Measurements from ENCODE around the gene MRPL41. TPM values are rescaled to one million over a fixed set of nuclear protein-coding genes. Genes with fewer than 3 reads are reported as not detected.
"Not testable (repeated sequence)": the region's sequence is repeated elsewhere in the genome, so short reads cannot be mapped to it uniquely, and the experiment has no call there.

Gene MRPL41
- total RNA-seq, 1 experiment from 2014 or later, result 46.9 TPM

GRCh38 chr9:137531099-137531765 is 20.4 kb upstream of the MRPL41 start:
- H3K9me2 ChIP-seq (replicated peaks; ENCODE audit: insufficient read depth, low read length), result no peaks in the 10 kb centered on the region
- H2AFZ ChIP-seq (ENCODE audit: low read length), result no peak overlapping the region
- no peaks in the 10 kb centered on the region for H3K79me2 ChIP-seq (ENCODE audit: low read length)
- no peaks in the 10 kb centered on the region for H3K36me3 ChIP-seq (ENCODE audit: insufficient read depth, low read length)
- H3K9ac ChIP-seq (ENCODE audit: low read length), result no peak overlapping the region
- H3K4me1 ChIP-seq (ENCODE audit: low read length), result peaks cover 6% of the 10 kb centered on the region
- H3K9me3 ChIP-seq (ENCODE audit: low read length), result no peaks in the 10 kb centered on the region
- H3K4me3 ChIP-seq (ENCODE audit: low read length), result no peak overlapping the region
- H3K27me3 ChIP-seq (ENCODE audit: low read length), result no peaks in the 10 kb centered on the region
- H4K20me1 ChIP-seq (ENCODE audit: insufficient read depth, low read depth, low read length), result 0 out of 2 replicates have a peak, but pooled peaks cover 7% of the 10 kb centered on the region
- no peak overlapping the region for H3K27ac ChIP-seq (ENCODE audit: low read length)
- H3K4me2 ChIP-seq (ENCODE audit: low read depth, low read length, poor library complexity, severe bottlenecking), result no peak overlapping the region
- no peak for DNase-seq

DNA sequence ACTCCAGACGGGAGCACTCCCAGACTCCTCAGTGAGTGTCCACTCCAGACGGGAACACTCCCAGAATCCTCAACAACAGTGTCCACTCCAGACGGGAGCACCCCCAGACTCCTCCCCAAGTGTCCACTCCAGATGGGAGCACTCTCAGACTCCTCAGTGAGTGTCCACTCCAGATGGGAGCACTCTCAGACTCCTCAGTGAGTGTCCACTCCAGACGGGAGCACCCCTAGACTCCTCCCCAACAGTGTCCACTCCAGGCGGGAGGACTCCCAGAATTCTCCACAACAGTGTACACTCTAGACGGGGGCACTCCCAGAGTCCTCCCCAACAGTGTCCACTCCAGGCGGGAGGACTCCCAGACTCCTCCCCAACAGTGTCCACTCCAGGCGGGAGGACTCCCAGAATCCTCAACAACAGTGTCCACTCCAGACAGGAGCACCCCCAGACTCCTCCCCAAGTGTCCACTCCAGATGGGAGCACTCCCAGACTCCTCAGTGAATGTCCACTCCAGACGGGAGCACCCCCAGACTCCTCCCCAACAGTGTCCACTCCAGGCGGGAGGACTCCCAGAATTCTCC is 18.7 kb upstream of the MRPL41 start:
- not testable (repeated sequence) for H3K9me3 ChIP-seq (ENCODE audit: low read length); H3K79me2 ChIP-seq (ENCODE audit: low read length); H3K9me2 ChIP-seq (replicated peaks; ENCODE audit: insufficient read depth, low read length); DNase-seq; H3K4me3 ChIP-seq (ENCODE audit: low read length); H3K4me1 ChIP-seq (ENCODE audit: low read length); H2AFZ ChIP-seq (ENCODE audit: low read length); H3K9ac ChIP-seq (ENCODE audit: low read length); H3K27ac ChIP-seq (ENCODE audit: low read length); H3K36me3 ChIP-seq (ENCODE audit: insufficient read depth, low read length); H3K27me3 ChIP-seq (ENCODE audit: low read length); H4K20me1 ChIP-seq (ENCODE audit: insufficient read depth, low read depth, low read length); H3K4me2 ChIP-seq (ENCODE audit: low read depth, low read length, poor library complexity, severe bottlenecking)

DNA sequence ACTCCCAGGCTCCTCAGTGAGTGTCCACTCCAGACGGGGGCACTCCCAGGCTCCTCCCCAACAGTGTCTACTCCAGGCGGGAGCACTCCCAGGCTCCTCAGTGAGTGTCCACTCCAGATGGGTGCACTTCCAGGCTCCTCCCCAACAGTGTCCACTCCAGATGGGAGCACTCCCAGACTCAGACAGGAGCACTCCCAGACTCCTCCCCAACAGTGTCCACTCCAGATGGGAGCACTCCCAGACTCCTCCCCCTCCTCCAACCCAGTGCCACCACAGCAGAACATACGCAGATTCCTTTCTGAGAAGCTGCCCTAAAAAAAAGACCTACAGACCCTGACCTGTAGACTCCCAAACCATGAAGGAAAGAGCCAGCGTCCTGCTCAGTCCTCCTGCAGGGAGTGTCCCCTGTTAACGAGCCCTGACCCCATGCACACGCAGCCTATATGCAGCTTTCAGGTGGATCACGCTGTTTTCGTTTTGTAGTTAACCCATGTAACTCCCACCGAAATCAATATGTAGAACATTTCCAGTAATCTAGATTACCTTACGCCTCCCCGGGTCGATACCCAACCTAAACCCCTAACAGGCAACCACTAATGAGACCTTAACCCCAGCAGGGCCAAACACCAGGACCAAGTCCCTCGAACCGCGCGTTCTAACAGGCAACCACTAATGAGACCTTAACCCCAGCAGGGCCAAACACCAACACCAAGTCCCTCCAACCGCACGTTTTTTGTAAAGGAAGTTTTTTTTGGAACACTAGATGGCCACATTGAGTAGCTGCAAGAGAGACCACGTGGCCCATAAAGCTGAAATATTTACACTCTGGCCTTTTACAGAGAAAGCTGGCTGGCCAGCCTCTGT is 17.2 kb upstream of the MRPL41 start:
- H3K36me3 ChIP-seq (ENCODE audit: insufficient read depth, low read length), result no peaks in the 10 kb centered on the region
- no peaks in the 10 kb centered on the region for H3K27me3 ChIP-seq (ENCODE audit: low read length)
- no peaks in the 10 kb centered on the region for H3K79me2 ChIP-seq (ENCODE audit: low read length)
- no peak overlapping the region for H3K4me3 ChIP-seq (ENCODE audit: low read length)
- H3K4me2 ChIP-seq (ENCODE audit: low read depth, low read length, poor library complexity, severe bottlenecking), result no peak overlapping the region
- no peaks in the 10 kb centered on the region for H3K9me2 ChIP-seq (replicated peaks; ENCODE audit: insufficient read depth, low read length)
- H3K4me1 ChIP-seq (ENCODE audit: low read length), result peaks cover 6% of the 10 kb centered on the region
- H4K20me1 ChIP-seq (ENCODE audit: insufficient read depth, low read depth, low read length), result 0 out of 2 replicates have a peak, but pooled peaks cover 7% of the 10 kb centered on the region
- DNase-seq, result peak; percentile 85
- H2AFZ ChIP-seq (ENCODE audit: low read length), result peak overlapping the region; percentile 91; the same call in 1 of the 2 replicates
- H3K27ac ChIP-seq (ENCODE audit: low read length), result no peak overlapping the region
- peak overlapping the region; percentile 51; the same call in 1 of the 2 replicates for H3K9ac ChIP-seq (ENCODE audit: low read length)
- no peaks in the 10 kb centered on the region for H3K9me3 ChIP-seq (ENCODE audit: low read length)

- Histone ChIP-seq H2AFZ (ENCODE audit: low read length) (peak overlapping the region; percentile 91; the same call in 1 of the 2 replicates), H3K4me3 (ENCODE audit: low read length) (no peak overlapping the region), H3K9ac (ENCODE audit: low read length) (peak overlapping the region; percentile 51; the same call in 1 of the 2 replicates), H4K20me1 (ENCODE audit: insufficient read depth, low read depth, low read length) (0 out of 2 replicates have a peak, but pooled peaks cover 7% of the 10 kb centered on the region), H3K9me2 (replicated peaks; ENCODE audit: insufficient read depth, low read length) (no peaks in the 10 kb centered on the region), H3K4me1 (ENCODE audit: low read length) (peaks cover 6% of the 10 kb centered on the region), H3K27ac (ENCODE audit: low read length) (no peak overlapping the region), H3K4me2 (ENCODE audit: low read depth, low read length, poor library complexity, severe bottlenecking) (no peak overlapping the region), H3K27me3 (ENCODE audit: low read length) (no peaks in the 10 kb centered on the region), H3K9me3 (ENCODE audit: low read length) (no peaks in the 10 kb centered on the region), H3K79me2 (ENCODE audit: low read length) (no peaks in the 10 kb centered on the region), H3K36me3 (ENCODE audit: insufficient read depth, low read length) (no peaks in the 10 kb centered on the region)
- DNase-seq, result no peak
These were observed 16.6 kb upstream of the MRPL41 start for GRCh38 chr9:137535120-137535428.

DNA sequence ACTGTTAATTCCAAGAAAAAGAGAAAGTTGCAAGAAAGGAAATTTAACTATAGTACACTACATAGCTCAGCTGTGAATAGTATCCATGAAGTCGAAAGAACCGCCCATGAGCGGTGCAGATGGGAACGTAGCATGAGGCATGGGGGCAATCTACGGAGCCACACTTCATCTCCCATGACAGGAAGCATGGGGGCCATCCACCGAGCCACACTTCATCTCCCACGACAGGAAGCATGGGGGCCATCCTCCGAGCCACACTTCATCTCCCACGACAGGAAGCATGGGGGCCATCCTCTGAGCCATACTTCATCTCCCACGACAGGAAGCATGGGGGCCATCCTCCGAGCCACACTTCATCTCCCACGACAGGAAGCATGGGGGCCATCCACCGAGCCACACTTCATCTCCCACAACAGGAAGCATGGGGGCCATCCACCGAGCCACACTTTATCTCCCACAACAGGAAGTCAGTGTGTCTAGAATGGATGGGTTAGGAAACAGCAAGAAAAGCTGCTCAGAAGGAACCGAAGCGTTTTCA is 15.0 kb upstream of the MRPL41 start:
- H3K27me3 ChIP-seq (ENCODE audit: low read length); H2AFZ ChIP-seq (ENCODE audit: low read length); DNase-seq; H3K4me3 ChIP-seq (ENCODE audit: low read length); H3K4me2 ChIP-seq (ENCODE audit: low read depth, low read length, poor library complexity, severe bottlenecking); H3K79me2 ChIP-seq (ENCODE audit: low read length); H3K4me1 ChIP-seq (ENCODE audit: low read length); H3K9ac ChIP-seq (ENCODE audit: low read length); H3K9me2 ChIP-seq (replicated peaks; ENCODE audit: insufficient read depth, low read length); H3K9me3 ChIP-seq (ENCODE audit: low read length); H3K27ac ChIP-seq (ENCODE audit: low read length); H4K20me1 ChIP-seq (ENCODE audit: insufficient read depth, low read depth, low read length); H3K36me3 ChIP-seq (ENCODE audit: insufficient read depth, low read length): not testable (repeated sequence)

GRCh38 chr9:137538058-137538457 is 13.6 kb upstream of the MRPL41 start:
- no peak for DNase-seq
- Histone ChIP-seq H3K79me2 (ENCODE audit: low read length) (no peaks in the 10 kb centered on the region), H2AFZ (ENCODE audit: low read length) (no peak overlapping the region), H3K4me3 (ENCODE audit: low read length) (no peak overlapping the region), H3K27me3 (ENCODE audit: low read length) (no peaks in the 10 kb centered on the region), H3K9me3 (ENCODE audit: low read length) (no peaks in the 10 kb centered on the region), H3K4me2 (ENCODE audit: low read depth, low read length, poor library complexity, severe bottlenecking) (no peak overlapping the region), H3K36me3 (ENCODE audit: insufficient read depth, low read length) (no peaks in the 10 kb centered on the region), H4K20me1 (ENCODE audit: insufficient read depth, low read depth, low read length) (0 out of 2 replicates have a peak, but pooled peaks cover 5% of the 10 kb centered on the region), H3K27ac (ENCODE audit: low read length) (no peak overlapping the region), H3K9me2 (replicated peaks; ENCODE audit: insufficient read depth, low read length) (no peaks in the 10 kb centered on the region), H3K9ac (ENCODE audit: low read length) (no peak overlapping the region), H3K4me1 (ENCODE audit: low read length) (peaks cover 6% of the 10 kb centered on the region)

DNA sequence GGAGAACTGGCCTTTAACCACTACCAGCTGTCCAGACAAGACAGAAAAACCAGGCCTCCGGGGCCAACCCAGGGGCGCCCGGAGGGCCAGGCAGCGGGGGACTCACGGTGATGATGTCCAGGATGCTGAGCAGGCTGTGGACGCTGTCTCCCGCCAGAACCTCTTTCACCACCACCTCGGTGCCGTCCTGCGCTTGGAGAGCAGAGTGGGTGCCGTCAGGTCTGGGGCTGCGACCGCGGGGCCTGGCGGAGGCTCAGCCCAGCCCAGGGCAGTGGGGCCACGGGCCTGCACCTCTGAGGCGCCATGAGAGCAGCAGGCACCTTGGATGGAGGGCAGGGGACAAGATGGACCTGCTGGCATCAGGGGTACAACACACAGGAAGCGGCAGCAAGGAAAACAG is 11.1 kb upstream of the MRPL41 start:
- H3K79me2 ChIP-seq (ENCODE audit: low read length), result no peaks in the 10 kb centered on the region
- no peaks in the 10 kb centered on the region for H4K20me1 ChIP-seq (ENCODE audit: insufficient read depth, low read depth, low read length)
- no peak overlapping the region for H3K9ac ChIP-seq (ENCODE audit: low read length)
- H3K4me2 ChIP-seq (ENCODE audit: low read depth, low read length, poor library complexity, severe bottlenecking), result no peak overlapping the region
- no peaks in the 10 kb centered on the region for H3K4me1 ChIP-seq (ENCODE audit: low read length)
- H3K27ac ChIP-seq (ENCODE audit: low read length), result no peak overlapping the region
- no peaks in the 10 kb centered on the region for H3K36me3 ChIP-seq (ENCODE audit: insufficient read depth, low read length)
- DNase-seq, result no peak
- H3K27me3 ChIP-seq (ENCODE audit: low read length), result no peaks in the 10 kb centered on the region
- no peak overlapping the region for H2AFZ ChIP-seq (ENCODE audit: low read length)
- H3K9me3 ChIP-seq (ENCODE audit: low read length), result no peaks in the 10 kb centered on the region
- no peak overlapping the region for H3K4me3 ChIP-seq (ENCODE audit: low read length)
- no peaks in the 10 kb centered on the region for H3K9me2 ChIP-seq (replicated peaks; ENCODE audit: insufficient read depth, low read length)

DNA sequence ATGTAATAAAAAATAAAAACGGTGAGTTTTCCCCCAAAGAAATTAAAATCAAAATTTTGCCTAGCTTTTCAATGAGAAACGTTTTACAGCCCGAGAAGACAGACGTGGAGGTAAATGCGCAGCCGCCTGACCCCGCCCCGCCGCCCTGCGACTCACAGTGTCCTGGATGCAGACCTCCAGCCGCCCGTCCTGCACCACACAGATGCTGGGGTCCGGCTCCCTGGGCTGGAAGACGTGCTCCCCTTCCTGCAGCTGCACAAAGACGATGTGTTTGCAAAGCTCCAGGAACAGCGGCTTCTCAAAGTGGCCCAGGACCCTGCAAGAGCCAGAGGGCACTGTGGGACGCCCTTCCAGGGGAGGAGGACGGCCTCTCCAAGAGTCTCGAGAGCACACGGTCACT is 9.2 kb upstream of the MRPL41 start:
- no peaks in the 10 kb centered on the region for H3K9me2 ChIP-seq (replicated peaks; ENCODE audit: insufficient read depth, low read length)
- no peak overlapping the region for H3K9ac ChIP-seq (ENCODE audit: low read length)
- DNase-seq, result no peak
- H3K36me3 ChIP-seq (ENCODE audit: insufficient read depth, low read length), result no peaks in the 10 kb centered on the region
- H4K20me1 ChIP-seq (ENCODE audit: insufficient read depth, low read depth, low read length), result no peaks in the 10 kb centered on the region
- no peaks in the 10 kb centered on the region for H3K27me3 ChIP-seq (ENCODE audit: low read length)
- H3K79me2 ChIP-seq (ENCODE audit: low read length), result no peaks in the 10 kb centered on the region
- H3K27ac ChIP-seq (ENCODE audit: low read length), result no peak overlapping the region
- no peak overlapping the region for H3K4me2 ChIP-seq (ENCODE audit: low read depth, low read length, poor library complexity, severe bottlenecking)
- H3K4me1 ChIP-seq (ENCODE audit: low read length), result no peaks in the 10 kb centered on the region
- no peak overlapping the region for H2AFZ ChIP-seq (ENCODE audit: low read length)
- no peak overlapping the region for H3K4me3 ChIP-seq (ENCODE audit: low read length)
- H3K9me3 ChIP-seq (ENCODE audit: low read length), result no peaks in the 10 kb centered on the region
